Fibroblast of lung (primary cell): Measurements from ENCODE around the gene ADAMTS3. TPM values are rescaled to one million over a fixed set of nuclear protein-coding genes. Genes with fewer than 3 reads are reported as not detected.

ENCODE experiments used
- DNase-seq, 2 donors: peaks; one replicate each; pipeline versions ENCODE4 v3.0.0 to v3.0.0-alpha.2; 2010; ENCODE audit warnings: low read depth in 2 of 2
- H2AFZ ChIP-seq: 2 replicates; pipeline ENCODE4 v1.5.1; 2012; ENCODE audit warnings: low read length, control low read depth, inconsistent platforms
- H3K27ac ChIP-seq: 2 replicates; pipeline ENCODE4 v1.5.1; 2011; ENCODE audit warnings: low read length, control low read depth; ENCODE audit not compliant: insufficient read depth
- H3K27me3 ChIP-seq: 2 replicates; pipeline ENCODE4 v1.5.1; 2011; ENCODE audit warnings: mild to moderate bottlenecking, low read length; ENCODE audit not compliant: control insufficient read depth, insufficient read depth
- H3K36me3 ChIP-seq: 2 replicates; pipeline ENCODE4 v1.5.1; 2011; ENCODE audit warnings: low read length; ENCODE audit not compliant: control insufficient read depth, insufficient read depth
- H3K4me1 ChIP-seq: 2 replicates; pipeline ENCODE4 v1.5.1; 2011; ENCODE audit warnings: low read length; ENCODE audit not compliant: control insufficient read depth, insufficient read depth; ENCODE audit errors: extremely low read depth
- H3K4me2 ChIP-seq: 2 replicates; pipeline ENCODE4 v1.5.1; 2011; ENCODE audit warnings: low read length, control low read depth; ENCODE audit not compliant: insufficient read depth; ENCODE audit errors: extremely low read depth
- H3K4me3 ChIP-seq, 4 experiments: fragments of 200-600 bp in 1 of 4; sonication (generic) in 1 of 4; replicated peaks in 1 of 4; 2 replicates each; pipeline ENCODE4 v1.5.1; 2011 to 2016; ENCODE audit warnings: low read length in 4 of 4, low read depth in 3 of 4, mild to moderate bottlenecking in 3 of 4, control low read depth in 2 of 4, inconsistent platforms in 1 of 4, mixed read lengths in 1 of 4; ENCODE audit not compliant: insufficient read depth in 1 of 4; ENCODE audit errors: control extremely low read depth in 1 of 4
- H3K79me2 ChIP-seq: 2 replicates; pipeline ENCODE4 v1.5.1; 2012; ENCODE audit warnings: mild to moderate bottlenecking, low read length, inconsistent platforms; ENCODE audit not compliant: control insufficient read depth, insufficient read depth
- H3K9ac ChIP-seq: 2 replicates; pipeline ENCODE4 v1.5.1; 2011; ENCODE audit warnings: mild to moderate bottlenecking, low read length, control low read depth; ENCODE audit not compliant: insufficient read depth
- H3K9me3 ChIP-seq: 2 replicates; pipeline ENCODE4 v1.5.1; 2012; ENCODE audit warnings: low read depth, low read length; ENCODE audit not compliant: control insufficient read depth, insufficient read depth
- H4K20me1 ChIP-seq: 2 replicates; pipeline ENCODE4 v1.5.1; 2011; ENCODE audit warnings: low read length; ENCODE audit not compliant: control insufficient read depth, insufficient read depth; ENCODE audit errors: extremely low read depth
- CTCF ChIP-seq, 2 donors: IDR thresholded peaks in 1 of 2; conservative IDR thresholded peaks in 1 of 2; 1 replicate in 1 of 2; 2 replicates in 1 of 2; pipeline ENCODE4 v1.5.1; 2011 to 2012; ENCODE audit warnings: low read length in 2 of 2, control low read depth in 1 of 2, inconsistent platforms in 1 of 2, low read depth in 1 of 2, mild to moderate bottlenecking in 1 of 2
- EZH2 ChIP-seq: IDR thresholded peaks from 2 replicates; pipeline ENCODE4 v1.5.1; 2012; ENCODE audit warnings: low read length, control low read depth, mild to moderate bottlenecking; ENCODE audit errors: missing control alignments
- polyA plus RNA-seq, 2 donors: library from polyadenylated mRNA; depleted of rRNA in 1 of 2; stranded (reverse) in 1 of 2; unstranded in 1 of 2; fragments of >200 nt; gene quantifications; 2 replicates each; pipeline ENCODE4 v1.2.1, GENCODE V29; 2011 to 2012; ENCODE audit warnings: missing spikeins in 1 of 2
- total RNA-seq: library from RNA; depleted of rRNA; stranded (reverse); fragments of >200 nt; gene quantifications from 2 replicates; pipeline ENCODE4 v1.2.1, GENCODE V29; 2014

ADAMTS3 gene
- total and polyA plus RNA-seq, 2 donors (not counting 1 experiment from before 2014, with no cell fraction given): 0.86 to 2.1 TPM

DNA sequence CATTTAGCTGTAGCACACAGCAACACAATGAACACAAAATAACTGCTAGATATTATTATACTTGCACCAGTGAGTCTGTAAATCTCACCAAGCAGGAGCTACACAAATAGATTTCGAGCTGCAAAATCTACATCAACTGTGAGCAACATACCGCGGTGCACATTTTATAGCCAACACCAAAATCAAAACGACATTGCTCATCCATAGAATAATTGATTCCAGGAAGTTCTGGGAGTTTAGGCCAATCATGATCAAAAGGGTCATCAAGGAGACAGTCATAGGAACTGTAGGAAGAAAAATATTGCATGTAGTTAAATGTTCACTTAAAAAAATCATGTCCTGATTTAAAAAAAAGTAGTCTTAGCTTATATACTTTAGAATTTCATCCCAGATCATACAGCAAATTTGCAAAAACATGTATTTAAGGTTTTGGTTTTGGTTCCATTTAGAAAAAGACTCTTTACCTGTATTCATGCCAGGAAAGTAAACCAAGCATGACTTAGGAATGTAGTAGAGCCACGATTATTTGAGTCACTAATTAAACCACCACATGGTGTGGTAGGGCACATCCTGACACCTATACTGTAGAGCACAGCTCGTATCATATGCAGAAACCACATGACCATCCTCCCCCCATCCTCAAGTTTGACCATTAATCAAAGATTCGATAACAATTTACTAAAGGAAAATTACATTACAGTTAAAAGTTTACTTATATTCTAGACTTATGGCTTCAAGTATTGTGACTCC lies 250.4 kb downstream of the ADAMTS3 start:
- Histone ChIP-seq H3K36me3 (no peaks in the 10 kb centered on the region), H3K79me2 (no peaks in the 10 kb centered on the region), H2AFZ (no peak overlapping the region), H3K27me3 (no peaks in the 10 kb centered on the region), H3K27ac (no peak overlapping the region), H3K4me3 (no peak overlapping the region), H3K4me2 (no peak overlapping the region), H3K9ac (no peak overlapping the region), H3K4me1 (no peaks in the 10 kb centered on the region), H4K20me1 (no peaks in the 10 kb centered on the region), H3K9me3 (no peaks in the 10 kb centered on the region)
- no peak for TF ChIP-seq CTCF (conservative IDR thresholded peaks at IDR 0.05 in 1 of 2, IDR thresholded peaks at IDR 0.05 in 1 of 2; ENCODE audit: low read depth in 1 of 2, low read length in 2 of 2)
- TF ChIP-seq EZH2: no peak
- peak in 1 of 2 donors; percentile 53 for DNase-seq

DNA sequence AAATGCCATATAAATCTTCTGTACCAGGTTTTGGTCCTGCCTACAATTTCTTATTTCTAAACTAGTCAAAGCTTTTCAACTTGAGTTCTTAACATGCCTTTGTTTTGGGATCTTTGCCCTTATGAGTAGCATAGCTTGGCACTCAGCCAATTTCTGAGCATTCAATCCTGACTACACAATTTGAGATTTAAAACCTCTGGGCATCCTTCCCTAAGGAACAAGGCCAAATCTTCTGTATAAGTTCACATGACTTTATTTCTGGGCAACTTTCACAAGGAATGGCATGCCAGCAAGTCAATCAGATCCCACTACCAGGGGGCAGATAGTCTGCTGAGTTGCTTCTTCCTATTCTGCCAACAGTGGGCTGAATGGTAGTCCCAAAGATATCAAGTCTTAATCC lies 254.2 kb downstream of the ADAMTS3 start:
- H4K20me1 ChIP-seq: no peaks in the 10 kb centered on the region
- H3K4me2 ChIP-seq: no peak overlapping the region
- H3K4me1 ChIP-seq: peaks cover 2% of the 10 kb centered on the region
- DNase-seq: peak; percentile 83 to 94
- H3K36me3 ChIP-seq: no peaks in the 10 kb centered on the region
- no peak overlapping the region for H3K27ac ChIP-seq
- H3K4me3 ChIP-seq: no peak overlapping the region
- no peak overlapping the region for H3K9ac ChIP-seq
- no peaks in the 10 kb centered on the region for H3K27me3 ChIP-seq
- H2AFZ ChIP-seq: no peak overlapping the region
- TF ChIP-seq CTCF (conservative IDR thresholded peaks at IDR 0.05 in 1 of 2, IDR thresholded peaks at IDR 0.05 in 1 of 2; ENCODE audit: low read depth in 1 of 2, low read length in 2 of 2): no peak
- no peak for TF ChIP-seq EZH2
- H3K79me2 ChIP-seq: no peaks in the 10 kb centered on the region
- H3K9me3 ChIP-seq: no peaks in the 10 kb centered on the region

DNA sequence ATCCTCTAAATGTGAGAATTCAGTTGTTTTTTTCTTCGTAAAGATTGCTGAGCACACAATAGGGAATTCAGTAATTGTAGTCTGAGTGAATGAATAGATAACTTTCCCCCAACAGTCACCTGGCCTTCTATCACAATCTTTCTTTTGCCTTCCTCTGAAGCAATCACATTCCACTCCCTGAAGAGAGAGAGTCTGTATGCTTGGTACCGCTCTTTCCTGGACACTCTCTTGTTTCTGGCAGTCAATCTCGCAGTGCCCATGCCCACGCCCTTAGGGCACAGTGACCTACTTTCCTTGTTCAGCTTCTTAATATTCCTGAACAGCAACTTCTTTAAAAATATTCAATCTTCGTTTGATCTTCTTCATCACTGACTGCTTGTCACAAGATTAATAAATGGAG lies 255.9 kb downstream of the ADAMTS3 start:
- TF ChIP-seq CTCF (conservative IDR thresholded peaks at IDR 0.05 in 1 of 2, IDR thresholded peaks at IDR 0.05 in 1 of 2; ENCODE audit: low read depth in 1 of 2, low read length in 2 of 2) (no peak), EZH2 (no peak)
- Histone ChIP-seq H3K4me1 (peaks cover 2% of the 10 kb centered on the region), H3K9ac (no peak overlapping the region), H3K27me3 (no peaks in the 10 kb centered on the region), H2AFZ (peak overlapping the region; percentile 45), H3K79me2 (no peaks in the 10 kb centered on the region), H3K27ac (peak overlapping the region; percentile 84), H3K36me3 (no peaks in the 10 kb centered on the region), H4K20me1 (no peaks in the 10 kb centered on the region), H3K4me2 (peak overlapping the region; percentile 85), H3K4me3 (no peak overlapping the region), H3K9me3 (no peaks in the 10 kb centered on the region)
- DNase-seq: no peak
